NOMO-1 treated with dmso at 0.1 percent for 144 hours (cell line): ENCODE results near the gene MPND.

ENCODE experiments used
- DNase-seq: peaks from one replicate; lab custom pipeline; 2025; ENCODE audit not compliant: unreplicated experiment; lab: John Stamatoyannopoulos, UW

Gene MPND

DNA sequence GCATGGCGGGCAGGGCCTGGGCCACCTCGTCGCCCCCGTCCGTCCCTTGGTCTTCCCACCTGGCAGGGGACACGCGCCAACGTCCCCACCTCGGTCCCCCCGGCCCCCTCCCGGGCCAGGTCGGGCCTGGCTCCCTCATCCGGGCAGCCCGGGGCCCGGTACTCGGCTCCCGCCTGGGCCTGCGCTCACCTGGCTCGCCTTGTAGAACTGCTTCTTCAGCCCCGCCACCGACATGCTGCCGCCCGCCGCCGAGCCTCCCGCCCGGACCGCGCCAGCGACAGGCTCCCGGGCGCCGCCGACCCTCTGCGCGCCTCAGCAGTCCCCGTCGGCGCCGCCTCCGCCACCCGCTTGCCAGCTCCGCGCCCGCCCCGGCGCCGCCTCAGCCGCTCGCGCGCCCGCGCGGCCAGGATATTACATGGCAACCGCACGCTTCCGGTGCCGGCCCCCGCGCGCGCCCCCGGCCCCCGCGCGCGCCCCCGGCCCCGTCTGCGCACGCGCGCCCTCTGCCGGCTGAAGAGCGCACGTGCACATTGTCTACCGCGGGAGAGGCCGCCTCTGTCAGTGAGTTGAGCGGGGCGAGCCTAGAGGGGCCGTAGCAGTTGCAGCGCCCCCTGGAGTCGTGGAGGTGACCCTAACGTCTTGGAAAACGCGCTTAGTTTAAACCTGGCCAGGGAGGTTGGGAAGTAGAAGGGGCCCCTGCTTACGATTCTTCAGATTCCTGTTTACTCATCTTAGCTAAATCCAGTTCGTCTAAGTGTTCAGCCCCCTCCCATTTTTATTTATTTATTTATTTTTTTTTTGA, 57.0 kb downstream of the MPND start, which contains the start of gene SH3GL1:
Gene SH3GL1, minus strand, starts transcription at position 413 of the 802 bp plus-strand sequence. Its CDS starts 179 bp downstream, at position 234.
- peak; percentile 86 for DNase-seq

DNA sequence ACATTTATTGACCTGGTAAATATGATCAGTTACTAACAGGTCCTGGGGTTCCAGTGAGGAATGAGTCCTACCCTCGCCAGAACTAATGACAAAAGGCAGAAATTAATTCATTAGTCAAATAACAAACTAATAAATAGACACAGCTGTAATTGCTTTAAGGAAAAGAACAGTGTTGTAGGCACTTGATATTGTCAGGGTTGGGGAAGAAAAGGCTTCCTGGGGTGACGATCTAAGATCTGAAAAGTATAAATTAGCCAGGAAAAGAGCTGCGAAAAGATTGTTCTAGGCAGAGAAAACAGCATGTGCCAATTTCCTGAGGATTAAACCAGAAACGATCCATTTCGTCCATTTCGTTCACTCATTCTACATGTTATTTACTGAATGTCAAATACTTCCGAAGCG, 58.4 kb downstream of the MPND start:
- DNase-seq = no peak

GRCh38 chr19:4402171-4403004, 59.0 kb downstream of the MPND start, which contains the start of gene CHAF1A:
CHAF1A (plus strand) TSS chr19:4402640; CDS start chr19:4402763, 123 bp downstream.
- DNase-seq = peak; percentile 99

- DNase-seq = no peak
Measured at GRCh38 chr19:4403005-4403761, 59.8 kb downstream of the MPND start.

GRCh38 chr19:4405977-4406376, 62.6 kb downstream of the MPND start:
- no peak for DNase-seq

- DNase-seq = no peak
Measured at GRCh38 chr19:4406626-4407025, 63.3 kb downstream of the MPND start.

DNA sequence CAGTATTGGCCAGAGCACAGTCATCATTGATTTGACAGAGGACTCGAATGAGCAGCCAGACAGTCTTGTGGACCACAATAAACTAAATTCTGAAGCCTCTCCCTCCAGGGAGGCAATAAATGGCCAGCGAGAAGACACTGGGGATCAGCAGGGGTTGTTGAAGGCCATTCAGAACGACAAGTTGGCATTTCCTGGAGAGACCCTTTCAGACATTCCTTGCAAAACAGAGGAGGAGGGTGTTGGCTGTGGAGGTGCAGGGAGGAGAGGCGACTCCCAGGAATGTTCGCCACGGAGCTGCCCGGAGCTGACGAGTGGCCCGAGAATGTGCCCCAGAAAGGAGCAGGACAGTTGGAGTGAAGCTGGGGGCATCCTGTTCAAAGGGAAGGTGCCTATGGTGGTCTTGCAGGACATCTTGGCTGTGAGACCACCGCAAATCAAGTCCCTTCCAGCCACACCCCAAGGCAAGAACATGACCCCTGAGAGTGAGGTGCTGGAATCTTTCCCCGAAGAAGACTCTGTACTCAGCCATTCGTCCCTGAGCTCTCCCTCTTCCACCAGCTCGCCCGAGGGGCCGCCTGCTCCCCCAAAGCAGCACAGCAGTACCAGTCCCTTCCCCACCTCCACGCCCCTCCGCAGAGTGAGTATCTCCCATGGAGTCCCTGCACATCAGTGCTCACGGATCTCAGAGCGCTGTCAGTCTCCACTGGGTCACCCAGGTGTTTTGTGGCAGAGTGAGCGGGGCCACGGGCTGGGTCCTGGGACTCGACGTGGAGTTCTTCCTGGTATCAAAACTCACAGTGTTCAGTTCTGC, 66.0 kb downstream of the MPND start:
- DNase-seq = no peak
